WTC11 (cell line): Measurements from ENCODE around the gene ECD. TPM values are rescaled to one million over a fixed set of nuclear protein-coding genes. Genes with fewer than 3 reads are reported as not detected.

Experiments
- ATAC-seq: fragments of 200-7000 bp; cut with Tn5 transposase; 2 replicates; pipeline ENCODE4 v1.10.0; 2021; ENCODE audit warnings: mild to moderate bottlenecking, moderate library complexity
- CTCF ChIA-PET: fragments of 300-600 bp; sonication (Branson Sonifier 250); formaldehyde crosslinking; loops from one replicate; lab custom pipeline; 2021; ENCODE audit warnings: antibody characterized with exemption; lab: Charles Lee
- POLR2A ChIA-PET: fragments of 350-600 bp; sonication (Branson Sonifier 250); formaldehyde crosslinking; loops from one replicate; lab custom pipeline; 2021; ENCODE audit warnings: antibody characterized with exemption; lab: Charles Lee
- DNase-seq: peaks from one replicate; pipeline ENCODE4 v3.0.0; 2021; ENCODE audit warnings: low spot score
- H3K27ac Mint-ChIP-seq: 2 replicates; pipeline ENCODE4 v1.8.0; 2021; ENCODE audit warnings: mixed read lengths
- H3K27me3 Mint-ChIP-seq: 2 replicates; pipeline ENCODE4 v1.8.0; 2021; ENCODE audit warnings: low read depth, mild to moderate bottlenecking, moderate library complexity, mixed read lengths
- H3K36me3 Mint-ChIP-seq: 2 replicates; pipeline ENCODE4 v1.8.0; 2021; ENCODE audit warnings: mixed read lengths
- H3K4me1 Mint-ChIP-seq: 2 replicates; pipeline ENCODE4 v1.8.0; 2022; ENCODE audit warnings: mixed read lengths
- H3K4me3 Mint-ChIP-seq: 2 replicates; pipeline ENCODE4 v1.8.0; 2021; ENCODE audit warnings: mild to moderate bottlenecking, moderate library complexity, mixed read lengths
- H3K9me3 Mint-ChIP-seq: 2 replicates; pipeline ENCODE4 v1.8.0; 2021; ENCODE audit warnings: mixed read lengths
- ATF2 ChIP-seq: sonication (generic); formaldehyde crosslinking; IDR thresholded peaks from 2 replicates; pipeline ENCODE4 v1.8.1; 2022; ENCODE audit warnings: low read depth, missing genetic modification reagents, borderline replicate concordance
- EMX1 ChIP-seq: fragments of 250-450 bp; sonication (Bioruptor Pico); IDR thresholded peaks from 2 replicates; pipeline ENCODE4 v1.8.0; 2021; ENCODE audit warnings: mild to moderate bottlenecking
- FOXK1 ChIP-seq: sonication (generic); formaldehyde crosslinking; IDR thresholded peaks from 2 replicates; pipeline ENCODE4 v1.8.0; 2022; ENCODE audit warnings: mild to moderate bottlenecking, moderate library complexity, missing genetic modification reagents
- FOXP1 ChIP-seq: sonication (generic); formaldehyde crosslinking; IDR thresholded peaks from 2 replicates; pipeline ENCODE4 v1.8.0; 2022; ENCODE audit warnings: missing genetic modification reagents, mild to moderate bottlenecking, moderate library complexity, borderline replicate concordance
- GTF2I ChIP-seq: fragments of 250-450 bp; sonication (Bioruptor Pico); conservative IDR thresholded peaks from 2 replicates; pipeline ENCODE4 v1.4.0; 2021; ENCODE audit warnings: mild to moderate bottlenecking
- IRF2 ChIP-seq: sonication (generic); formaldehyde crosslinking; IDR thresholded peaks from 2 replicates; pipeline ENCODE4 v1.8.0; 2022; ENCODE audit warnings: low read depth, missing genetic modification reagents, borderline replicate concordance
- MXD4 ChIP-seq: fragments of 250-450 bp; sonication (Bioruptor Pico); IDR thresholded peaks from 2 replicates; pipeline ENCODE4 v1.8.0; 2021; ENCODE audit warnings: mild to moderate bottlenecking, moderate library complexity, borderline replicate concordance
- NFATC4 ChIP-seq: fragments of 250-450 bp; sonication (Bioruptor Pico); IDR thresholded peaks from 2 replicates; pipeline ENCODE4 v1.9.0; 2021; ENCODE audit warnings: mild to moderate bottlenecking
- NFE2L1 ChIP-seq: sonication (generic); formaldehyde crosslinking; IDR thresholded peaks from 2 replicates; pipeline ENCODE4 v1.8.1; 2023; ENCODE audit warnings: missing genetic modification reagents
- NR3C1 ChIP-seq: sonication (generic); formaldehyde crosslinking; conservative IDR thresholded peaks from 2 replicates; pipeline ENCODE4 v1.8.1; 2023; ENCODE audit warnings: low read depth, mild to moderate bottlenecking, missing genetic modification reagents
- OVOL2 ChIP-seq: fragments of 250-450 bp; sonication (Bioruptor Pico); IDR thresholded peaks from 2 replicates; pipeline ENCODE4 v1.9.0; 2021; ENCODE audit warnings: mild to moderate bottlenecking, borderline replicate concordance
- SMAD3 ChIP-seq: sonication (generic); formaldehyde crosslinking; IDR thresholded peaks from 2 replicates; pipeline ENCODE4 v1.8.0; 2022; ENCODE audit warnings: missing genetic modification reagents, mild to moderate bottlenecking, borderline replicate concordance
- TCF7 ChIP-seq: sonication (generic); formaldehyde crosslinking; IDR thresholded peaks from 2 replicates; pipeline ENCODE4 v1.8.0; 2022; ENCODE audit warnings: mild to moderate bottlenecking, low read depth, missing genetic modification reagents, moderate library complexity
- ZNF121 ChIP-seq: sonication (generic); formaldehyde crosslinking; IDR thresholded peaks from 2 replicates; pipeline ENCODE4 v1.8.0; 2023; ENCODE audit warnings: missing genetic modification reagents
- total RNA-seq: library from RNA; stranded (reverse); gene quantifications from 3 replicates; pipeline ENCODE4 v1.2.3, GENCODE V29; 2021
- TF ChIP-seq, protein P1 (sequence below): fragments of 200-600 bp; IDR thresholded peaks from 2 replicates; pipeline ENCODE4 v1.8.0; 2022; ENCODE audit warnings: antibody characterized with exemption
- TF ChIP-seq, protein P2 (sequence below): sonication (generic); formaldehyde crosslinking; IDR thresholded peaks from 2 replicates; pipeline ENCODE4 v1.8.1; 2022; ENCODE audit warnings: mild to moderate bottlenecking, moderate library complexity, missing genetic modification reagents
- TF ChIP-seq, protein P3 (sequence below): sonication (generic); formaldehyde crosslinking; IDR thresholded peaks from 2 replicates; pipeline ENCODE4 v1.8.0; 2023; ENCODE audit warnings: missing genetic modification reagents, mild to moderate bottlenecking, borderline replicate concordance
- TF ChIP-seq, protein P4 (sequence below): fragments of 250-450 bp; sonication (Bioruptor Pico); IDR thresholded peaks from 2 replicates; pipeline ENCODE4 v2.1.2; 2022; ENCODE audit warnings: mild to moderate bottlenecking, moderate library complexity
- TF ChIP-seq, protein P5 (sequence below): fragments of 250-450 bp; sonication (Bioruptor Pico); IDR thresholded peaks from 2 replicates; pipeline ENCODE4 v1.8.0; 2021; ENCODE audit warnings: mild to moderate bottlenecking

Gene ECD
- total RNA-seq, 1 experiment from 2014 or later = 38.2 TPM

GRCh38 chr10:73106301-73106700 is 61.5 kb downstream of the ECD start (continued):
- TF ChIP-seq, protein P1, sequence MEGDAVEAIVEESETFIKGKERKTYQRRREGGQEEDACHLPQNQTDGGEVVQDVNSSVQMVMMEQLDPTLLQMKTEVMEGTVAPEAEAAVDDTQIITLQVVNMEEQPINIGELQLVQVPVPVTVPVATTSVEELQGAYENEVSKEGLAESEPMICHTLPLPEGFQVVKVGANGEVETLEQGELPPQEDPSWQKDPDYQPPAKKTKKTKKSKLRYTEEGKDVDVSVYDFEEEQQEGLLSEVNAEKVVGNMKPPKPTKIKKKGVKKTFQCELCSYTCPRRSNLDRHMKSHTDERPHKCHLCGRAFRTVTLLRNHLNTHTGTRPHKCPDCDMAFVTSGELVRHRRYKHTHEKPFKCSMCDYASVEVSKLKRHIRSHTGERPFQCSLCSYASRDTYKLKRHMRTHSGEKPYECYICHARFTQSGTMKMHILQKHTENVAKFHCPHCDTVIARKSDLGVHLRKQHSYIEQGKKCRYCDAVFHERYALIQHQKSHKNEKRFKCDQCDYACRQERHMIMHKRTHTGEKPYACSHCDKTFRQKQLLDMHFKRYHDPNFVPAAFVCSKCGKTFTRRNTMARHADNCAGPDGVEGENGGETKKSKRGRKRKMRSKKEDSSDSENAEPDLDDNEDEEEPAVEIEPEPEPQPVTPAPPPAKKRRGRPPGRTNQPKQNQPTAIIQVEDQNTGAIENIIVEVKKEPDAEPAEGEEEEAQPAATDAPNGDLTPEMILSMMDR = no peak
- no peak for TF ChIP-seq FOXK1 (CRISPR knock-in tag)
- TF ChIP-seq, protein P2, sequence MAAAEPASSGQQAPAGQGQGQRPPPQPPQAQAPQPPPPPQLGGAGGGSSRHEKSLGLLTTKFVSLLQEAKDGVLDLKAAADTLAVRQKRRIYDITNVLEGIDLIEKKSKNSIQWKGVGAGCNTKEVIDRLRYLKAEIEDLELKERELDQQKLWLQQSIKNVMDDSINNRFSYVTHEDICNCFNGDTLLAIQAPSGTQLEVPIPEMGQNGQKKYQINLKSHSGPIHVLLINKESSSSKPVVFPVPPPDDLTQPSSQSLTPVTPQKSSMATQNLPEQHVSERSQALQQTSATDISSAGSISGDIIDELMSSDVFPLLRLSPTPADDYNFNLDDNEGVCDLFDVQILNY = no peak

- no peak overlapping the region for H3K4me3 Mint-ChIP-seq
- peaks cover 12% of the 10 kb centered on the region for H3K4me1 Mint-ChIP-seq
- no peaks in the 10 kb centered on the region for H3K27me3 Mint-ChIP-seq
- no peak for DNase-seq
- no peak for ATAC-seq
- TF ChIP-seq, protein P3, sequence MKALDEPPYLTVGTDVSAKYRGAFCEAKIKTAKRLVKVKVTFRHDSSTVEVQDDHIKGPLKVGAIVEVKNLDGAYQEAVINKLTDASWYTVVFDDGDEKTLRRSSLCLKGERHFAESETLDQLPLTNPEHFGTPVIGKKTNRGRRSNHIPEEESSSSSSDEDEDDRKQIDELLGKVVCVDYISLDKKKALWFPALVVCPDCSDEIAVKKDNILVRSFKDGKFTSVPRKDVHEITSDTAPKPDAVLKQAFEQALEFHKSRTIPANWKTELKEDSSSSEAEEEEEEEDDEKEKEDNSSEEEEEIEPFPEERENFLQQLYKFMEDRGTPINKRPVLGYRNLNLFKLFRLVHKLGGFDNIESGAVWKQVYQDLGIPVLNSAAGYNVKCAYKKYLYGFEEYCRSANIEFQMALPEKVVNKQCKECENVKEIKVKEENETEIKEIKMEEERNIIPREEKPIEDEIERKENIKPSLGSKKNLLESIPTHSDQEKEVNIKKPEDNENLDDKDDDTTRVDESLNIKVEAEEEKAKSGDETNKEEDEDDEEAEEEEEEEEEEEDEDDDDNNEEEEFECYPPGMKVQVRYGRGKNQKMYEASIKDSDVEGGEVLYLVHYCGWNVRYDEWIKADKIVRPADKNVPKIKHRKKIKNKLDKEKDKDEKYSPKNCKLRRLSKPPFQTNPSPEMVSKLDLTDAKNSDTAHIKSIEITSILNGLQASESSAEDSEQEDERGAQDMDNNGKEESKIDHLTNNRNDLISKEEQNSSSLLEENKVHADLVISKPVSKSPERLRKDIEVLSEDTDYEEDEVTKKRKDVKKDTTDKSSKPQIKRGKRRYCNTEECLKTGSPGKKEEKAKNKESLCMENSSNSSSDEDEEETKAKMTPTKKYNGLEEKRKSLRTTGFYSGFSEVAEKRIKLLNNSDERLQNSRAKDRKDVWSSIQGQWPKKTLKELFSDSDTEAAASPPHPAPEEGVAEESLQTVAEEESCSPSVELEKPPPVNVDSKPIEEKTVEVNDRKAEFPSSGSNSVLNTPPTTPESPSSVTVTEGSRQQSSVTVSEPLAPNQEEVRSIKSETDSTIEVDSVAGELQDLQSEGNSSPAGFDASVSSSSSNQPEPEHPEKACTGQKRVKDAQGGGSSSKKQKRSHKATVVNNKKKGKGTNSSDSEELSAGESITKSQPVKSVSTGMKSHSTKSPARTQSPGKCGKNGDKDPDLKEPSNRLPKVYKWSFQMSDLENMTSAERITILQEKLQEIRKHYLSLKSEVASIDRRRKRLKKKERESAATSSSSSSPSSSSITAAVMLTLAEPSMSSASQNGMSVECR (CRISPR knock-in tag) = no peak
- TF ChIP-seq NFATC4 (no peak), SMAD3 (no peak), NFE2L1 (CRISPR knock-in tag) (no peak), IRF2 (CRISPR knock-in tag) (no peak), ATF2 (CRISPR knock-in tag) (no peak), NR3C1 (CRISPR knock-in tag) (no peak), ZNF121 (CRISPR knock-in tag) (no peak), FOXP1 (CRISPR knock-in tag) (no peak), EMX1 (no peak), OVOL2 (no peak), MXD4 (no peak), GTF2I (CRISPR knock-in tag) (no peak), TCF7 (no peak)
- TF ChIP-seq, protein P4, sequence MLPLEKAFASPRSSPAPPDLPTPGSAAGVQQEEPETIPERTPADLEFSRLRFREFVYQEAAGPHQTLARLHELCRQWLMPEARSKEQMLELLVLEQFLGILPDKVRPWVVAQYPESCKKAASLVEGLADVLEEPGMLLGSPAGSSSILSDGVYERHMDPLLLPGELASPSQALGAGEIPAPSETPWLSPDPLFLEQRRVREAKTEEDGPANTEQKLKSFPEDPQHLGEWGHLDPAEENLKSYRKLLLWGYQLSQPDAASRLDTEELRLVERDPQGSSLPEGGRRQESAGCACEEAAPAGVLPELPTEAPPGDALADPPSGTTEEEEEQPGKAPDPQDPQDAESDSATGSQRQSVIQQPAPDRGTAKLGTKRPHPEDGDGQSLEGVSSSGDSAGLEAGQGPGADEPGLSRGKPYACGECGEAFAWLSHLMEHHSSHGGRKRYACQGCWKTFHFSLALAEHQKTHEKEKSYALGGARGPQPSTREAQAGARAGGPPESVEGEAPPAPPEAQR (CRISPR knock-in tag) = no peak
- TF ChIP-seq, protein P1 = no peak
- TF ChIP-seq, protein P5, sequence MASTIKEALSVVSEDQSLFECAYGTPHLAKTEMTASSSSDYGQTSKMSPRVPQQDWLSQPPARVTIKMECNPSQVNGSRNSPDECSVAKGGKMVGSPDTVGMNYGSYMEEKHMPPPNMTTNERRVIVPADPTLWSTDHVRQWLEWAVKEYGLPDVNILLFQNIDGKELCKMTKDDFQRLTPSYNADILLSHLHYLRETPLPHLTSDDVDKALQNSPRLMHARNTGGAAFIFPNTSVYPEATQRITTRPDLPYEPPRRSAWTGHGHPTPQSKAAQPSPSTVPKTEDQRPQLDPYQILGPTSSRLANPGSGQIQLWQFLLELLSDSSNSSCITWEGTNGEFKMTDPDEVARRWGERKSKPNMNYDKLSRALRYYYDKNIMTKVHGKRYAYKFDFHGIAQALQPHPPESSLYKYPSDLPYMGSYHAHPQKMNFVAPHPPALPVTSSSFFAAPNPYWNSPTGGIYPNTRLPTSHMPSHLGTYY (CRISPR knock-in tag) = no peak
- TF ChIP-seq, protein P2 = no peak
- ChIA-PET CTCF (no interaction called here), POLR2A (interaction anchor here (0.6 kb wide), 1 partner anchor 14 kb away, joined by 4 read pairs; no protein-coding TSS in a partner anchor)
- H3K36me3 Mint-ChIP-seq = no peaks in the 10 kb centered on the region
- no peaks in the 10 kb centered on the region for H3K9me3 Mint-ChIP-seq
- H3K27ac Mint-ChIP-seq = no peak overlapping the region
Observed at GRCh38 chr10:73099141-73099540, 68.7 kb downstream of the ECD start.
